ENCODE data around the gene PGBD1.

Gene PGBD1

GRCh38 chr6:28336284-28337120, 55.1 kb downstream of the PGBD1 start:
- DNase-seq, result peak in 5 of 6 experiments; percentile 7 to 61 (median 16)

GRCh38 chr6:28337121-28337520, 55.7 kb downstream of the PGBD1 start:
- DNase-seq, result no peak

- no peak for DNase-seq
Observed at GRCh38 chr6:28340310-28341095, 59.1 kb downstream of the PGBD1 start.

GRCh38 chr6:28343898-28344677, 62.7 kb downstream of the PGBD1 start:
- DNase-seq, result no peak

GRCh38 chr6:28345201-28345600, 63.8 kb downstream of the PGBD1 start:
- no peak for DNase-seq

- peak in 1 of 6 experiments; percentile 4 for DNase-seq
Observed at GRCh38 chr6:28347119-28347518, 65.7 kb downstream of the PGBD1 start.

GRCh38 chr6:28349344-28349891, 68.0 kb downstream of the PGBD1 start:
- DNase-seq, result no peak

- peak; percentile 59 to 81 (median 68) for DNase-seq
Observed at GRCh38 chr6:28349892-28350737, 68.7 kb downstream of the PGBD1 start, which contains the start of gene ZKSCAN3. Gene ZKSCAN3, plus strand, starts transcription at chr6:28349947. Its CDS starts 9,640 bp downstream, at chr6:28359587.

- no peak for DNase-seq
Observed at GRCh38 chr6:28351087-28351486, 69.7 kb downstream of the PGBD1 start.

GRCh38 chr6:28351493-28351925, 70.1 kb downstream of the PGBD1 start:
- no peak for DNase-seq
